Kidney (tissue), 14 donors: ENCODE results near the gene FTCD. TPM values are rescaled to one million over a fixed set of nuclear protein-coding genes. Genes with fewer than 3 reads are reported as not detected.
"Not testable (repeated sequence)": the region's sequence is repeated elsewhere in the genome, so short reads cannot be mapped to it uniquely, and the experiment has no call there.

Experiments
- DNase-seq, 5 donors: peaks; one replicate each; pipeline ENCODE4 v3.0.0-alpha.2; 2013 to 2020
- FAIRE-seq: peaks from 2 replicates; lab custom pipeline; 2012; peaks lifted over from hg19 to GRCh38; lab: Jason Lieb, UNC
- H3K27ac ChIP-seq, 2 donors: one replicate each; pipeline ENCODE4 v1.7.0; 2013; ENCODE audit warnings: low read depth in 2 of 2, low read length in 2 of 2, inconsistent platforms in 1 of 2
- H3K27me3 ChIP-seq: one replicate; pipeline ENCODE4 v1.7.1; 2013; ENCODE audit warnings: low read length, inconsistent platforms; ENCODE audit not compliant: control insufficient read depth, insufficient read depth
- H3K36me3 ChIP-seq, 3 donors: one replicate each; pipeline versions ENCODE4 v1.7.0 to v1.7.1; 2013; ENCODE audit warnings: low read length in 3 of 3, control low read depth in 1 of 3, inconsistent platforms in 1 of 3; ENCODE audit not compliant: insufficient read depth in 3 of 3, control insufficient read depth in 2 of 3
- H3K4me1 ChIP-seq, 3 donors: one replicate each; pipeline versions ENCODE4 v1.7.0 to v1.7.1; 2013; ENCODE audit warnings: low read length in 3 of 3, inconsistent platforms in 1 of 3, low read depth in 1 of 3; ENCODE audit not compliant: control insufficient read depth in 2 of 3, insufficient read depth in 2 of 3
- H3K4me3 ChIP-seq, 3 donors: one replicate each; pipeline versions ENCODE4 v1.7.0 to v1.8.1; 2013; ENCODE audit warnings: low read length in 3 of 3, control low read depth in 1 of 3, inconsistent platforms in 1 of 3
- H3K9ac ChIP-seq, 3 donors: one replicate each; pipeline versions ENCODE4 v1.7.0 to v1.7.1; 2013; ENCODE audit warnings: low read length in 3 of 3, control low read depth in 1 of 3, inconsistent platforms in 1 of 3
- H3K9me3 ChIP-seq, 3 donors: one replicate each; pipeline versions ENCODE4 v1.7.0 to v1.7.1; 2013; ENCODE audit warnings: low read length in 3 of 3, control low read depth in 1 of 3, inconsistent platforms in 1 of 3; ENCODE audit not compliant: control insufficient read depth in 2 of 3, insufficient read depth in 1 of 3
- CTCF ChIP-seq: IDR thresholded peaks from 3 replicates; pipeline ENCODE4 v1.5.1; 2012; ENCODE audit warnings: mild to moderate bottlenecking, moderate library complexity, borderline replicate concordance; ENCODE audit not compliant: insufficient read depth; ENCODE audit errors: extremely low read depth
- intact Hi-C: fragments of 100-400 bp; cut with DNase I; formaldehyde crosslinking; loops from one replicate; pipeline ENCODE4 v1.11.1; 2022
- polyA plus RNA-seq: library from polyadenylated mRNA; stranded (reverse); fragments of 350-450 nt; fragmentation: Illumina TruSeq; extraction: RNeasy Lipid Tissue Mini Kit (QIAGEN cat#74804); gene quantifications from one replicate; pipeline ENCODE4 v1.2.3, GENCODE V29; 2014; ENCODE audit warnings: low read depth, low replicate concordance; ENCODE audit not compliant: insufficient read depth
- total RNA-seq: library from RNA; stranded (reverse); fragmentation: NEBNext Ultra II Directional; extraction: Animal tissue kit (Norgen Biotek cat#: 25700); gene quantifications from one replicate; pipeline ENCODE4 v1.2.1, GENCODE V29; 2021
- donor health status: control.
- donor health status: control.
- donor health status: control.
- donor health status: control.
- donor health status: control.
- donor health status: DM: yes; HTN: yes; CAD: no.
- donor health status: Normal renal cell carcinoma (clear cell type).

The FTCD gene
- total and polyA plus RNA-seq, 2 donors from 2014 or later = 51.6 to 273 TPM

GRCh38 chr21:46202592-46203202 lies 47.3 kb upstream of the FTCD start:
- FAIRE-seq = no peak
- intact Hi-C loops = no loop called here

DNA sequence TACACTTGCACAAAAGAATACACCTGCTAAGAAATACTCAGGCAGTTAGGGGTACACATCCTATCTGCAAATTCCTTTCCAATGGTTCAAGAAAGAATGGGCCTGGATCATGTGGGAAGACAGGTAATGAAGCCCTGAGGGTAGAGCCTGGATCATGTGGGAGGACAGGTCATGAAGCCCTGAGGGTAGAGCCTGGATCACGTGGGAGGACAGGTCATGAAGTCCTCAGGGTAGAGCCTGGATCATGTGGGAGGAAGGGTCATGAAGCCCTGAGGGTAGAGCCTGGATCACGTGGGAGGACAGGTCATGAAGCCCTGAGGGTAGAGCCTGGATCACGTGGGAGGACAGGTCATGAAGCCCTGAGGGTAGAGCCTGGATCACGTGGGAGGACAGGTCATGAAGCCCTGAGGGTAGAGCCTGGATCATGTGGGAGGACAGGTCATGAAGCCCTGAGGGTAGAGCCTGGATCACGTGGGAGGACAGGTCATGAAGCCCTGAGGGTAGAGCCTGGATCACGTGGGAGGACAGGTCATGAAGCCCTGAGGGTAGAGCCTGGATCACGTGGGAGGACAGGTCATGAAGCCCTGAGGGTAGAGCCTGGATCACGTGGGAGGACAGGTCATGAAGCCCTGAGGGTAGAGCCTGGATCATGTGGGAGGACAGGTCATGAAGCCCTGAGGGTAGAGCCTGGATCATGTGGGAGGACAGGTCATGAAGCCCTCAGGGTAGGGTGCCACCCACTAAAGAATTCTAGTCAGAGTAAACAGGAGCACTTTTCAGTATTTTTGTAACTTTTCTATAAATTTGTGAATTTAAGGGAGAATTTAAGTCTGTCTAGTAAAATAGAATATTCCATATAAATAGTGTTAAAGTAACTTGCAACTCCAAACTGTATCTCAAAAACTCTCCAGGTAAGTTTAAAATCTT lies 45.8 kb upstream of the FTCD start:
- intact Hi-C loops, H3K27ac ChIP-seq: not testable (repeated sequence)

More at GRCh38 chr21:46202592-46203202, 47.3 kb upstream of the FTCD start:
- Histone ChIP-seq H3K4me3 (no peak overlapping the region), H3K36me3 (peaks cover 5 to 19% (median 7%) of the 10 kb centered on the region in 3 donors), H3K27me3 (no peaks in the 10 kb centered on the region), H3K4me1 (no peaks in the 10 kb centered on the region), H3K9me3 (no peaks in the 10 kb centered on the region), H3K27ac (no peak overlapping the region), H3K9ac (no peak overlapping the region)
- peak in 1 of 5 donors; percentile 15 for DNase-seq
- TF ChIP-seq CTCF = no peak

GRCh38 chr21:46199436-46200373 lies 44.3 kb upstream of the FTCD start:
- no peaks in the 10 kb centered on the region for H3K9me3 ChIP-seq
- no peaks in the 10 kb centered on the region for H3K27me3 ChIP-seq
- FAIRE-seq (no peak), DNase-seq (peak in 2 of 5 donors; percentile 2 to 16)
- H3K4me3 ChIP-seq = no peak overlapping the region
- H3K4me1 ChIP-seq = no peaks in the 10 kb centered on the region
- intact Hi-C loops = no loop called here
- peaks cover 5 to 23% (median 14%) of the 10 kb centered on the region in 3 donors for H3K36me3 ChIP-seq
- no peak overlapping the region for H3K9ac ChIP-seq
- no peak for TF ChIP-seq CTCF
- H3K27ac ChIP-seq = no peak overlapping the region

More for the DNA sequence above, 45.8 kb upstream of the FTCD start:
- FAIRE-seq, H3K9ac ChIP-seq, H3K4me1 ChIP-seq, H3K9me3 ChIP-seq, H3K27me3 ChIP-seq, H3K4me3 ChIP-seq: not testable (repeated sequence)
- H3K36me3 ChIP-seq = peaks cover 5 to 24% (median 7%) of the 10 kb centered on the region in 3 donors
- DNase-seq = peak in 1 of 5 donors; percentile 1
